Testis (tissue), 3 donors: ENCODE measurements around the gene MRPL2. TPM values are rescaled to one million over a fixed set of nuclear protein-coding genes. Genes with fewer than 3 reads are reported as not detected.

Experiments
- DNase-seq: peaks from one replicate; pipeline ENCODE4 v3.0.0-alpha.2; 2019
- H3K27ac ChIP-seq, 2 donors: fragments of 200-600 bp; sonication (generic); one replicate each; pipeline ENCODE4 v1.5.1; 2019
- H3K27me3 ChIP-seq: fragments of 200-600 bp; sonication (generic); one replicate; pipeline ENCODE4 v1.5.1; 2019
- H3K36me3 ChIP-seq: fragments of 200-600 bp; sonication (generic); one replicate; pipeline ENCODE4 v1.5.1; 2017; ENCODE audit warnings: low read depth; ENCODE audit errors: missing control alignments
- H3K4me1 ChIP-seq: fragments of 200-600 bp; sonication (generic); one replicate; pipeline ENCODE4 v1.5.1; 2019
- H3K4me3 ChIP-seq, 2 donors: fragments of 200-600 bp; sonication (generic); one replicate each; pipeline ENCODE4 v1.5.1; 2017 to 2019
- H3K9me3 ChIP-seq: fragments of 200-600 bp; sonication (generic); one replicate; pipeline ENCODE4 v1.5.1; 2017
- POLR2A ChIP-seq: fragments of 450-650 bp; IDR thresholded peaks from one replicate; pipeline ENCODE4 v1.6.1; 2017; ENCODE audit warnings: antibody characterized with exemption, mild to moderate bottlenecking, moderate library complexity
- WGBS, 2 donors: methylation state at CpG; one replicate each; pipeline ENCODE4 v1.1.5; 2018; 5-methylcytosine and 5-hydroxymethylcytosine counted together
- intact Hi-C: fragments of 100-400 bp; cut with DNase I; formaldehyde crosslinking; loops from one replicate; pipeline ENCODE4 v1.15.1; 2023; ENCODE audit warnings: low total_unique reads
- polyA plus RNA-seq: library from polyadenylated mRNA; stranded (reverse); fragments of 350-450 nt; fragmentation: Illumina TruSeq; extraction: RNeasy Lipid Tissue Mini Kit (QIAGEN cat#74804); gene quantifications from one replicate; pipeline ENCODE4 v1.2.3, GENCODE V29; 2014; ENCODE audit warnings: low read depth, low replicate concordance; ENCODE audit not compliant: insufficient read depth
- total RNA-seq, 2 donors: library from RNA; depleted of rRNA; stranded (reverse); fragments of >200 nt; gene quantifications; one replicate each; pipeline ENCODE4 v1.2.3, GENCODE V29; 2016
- TF ChIP-seq, protein P1 (sequence below), 3 experiments: fragments of 450-650 bp in 2 of 3; fragments of 200-600 bp in 1 of 3; sonication (generic) in 1 of 3; IDR thresholded peaks; one replicate each; pipeline ENCODE4 v1.5.1; 2016 to 2019; ENCODE audit warnings: antibody characterized with exemption in 3 of 3, mild to moderate bottlenecking in 2 of 3, moderate library complexity in 1 of 3

MRPL2 gene
- total and polyA plus RNA-seq, 3 donors from 2014 or later = 37.2 to 72.8 (median 54.8) TPM

DNA sequence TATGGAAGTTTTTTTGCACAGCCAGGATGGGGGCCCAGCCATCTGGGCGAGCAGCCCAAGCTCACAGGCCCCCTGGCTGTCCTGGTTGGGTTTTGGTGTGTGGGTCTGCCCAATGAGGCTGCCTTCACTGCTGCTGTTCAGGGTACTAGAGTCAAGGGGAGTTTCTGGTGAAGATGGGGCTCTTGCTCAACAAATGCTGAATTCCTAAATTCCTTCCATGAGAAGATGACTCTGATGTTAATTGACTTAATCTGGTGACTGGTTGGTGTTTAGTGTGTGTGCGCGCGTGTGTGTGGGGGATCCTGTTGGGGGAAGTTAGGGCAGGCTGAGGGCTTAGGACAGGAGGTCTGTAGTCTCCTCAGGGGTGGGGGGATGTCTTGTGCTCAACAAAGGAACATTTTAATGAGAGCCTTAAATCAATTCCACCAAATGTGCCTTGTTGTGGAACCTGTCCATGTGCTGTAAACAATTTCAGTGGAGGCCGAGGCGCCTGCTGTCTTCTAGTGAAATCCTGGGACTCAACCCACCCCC lies 18.8 kb upstream of the MRPL2 start:
- H3K27ac ChIP-seq = no peak overlapping the region
- intact Hi-C loops = loop anchor here (10.0 kb wide), 1 partner anchor 57 kb away; no protein-coding TSS in a partner anchor
- DNase-seq = no peak
- H3K4me1 ChIP-seq = peaks cover 16% of the 10 kb centered on the region
- no peak for TF ChIP-seq POLR2A
- TF ChIP-seq, protein P1, sequence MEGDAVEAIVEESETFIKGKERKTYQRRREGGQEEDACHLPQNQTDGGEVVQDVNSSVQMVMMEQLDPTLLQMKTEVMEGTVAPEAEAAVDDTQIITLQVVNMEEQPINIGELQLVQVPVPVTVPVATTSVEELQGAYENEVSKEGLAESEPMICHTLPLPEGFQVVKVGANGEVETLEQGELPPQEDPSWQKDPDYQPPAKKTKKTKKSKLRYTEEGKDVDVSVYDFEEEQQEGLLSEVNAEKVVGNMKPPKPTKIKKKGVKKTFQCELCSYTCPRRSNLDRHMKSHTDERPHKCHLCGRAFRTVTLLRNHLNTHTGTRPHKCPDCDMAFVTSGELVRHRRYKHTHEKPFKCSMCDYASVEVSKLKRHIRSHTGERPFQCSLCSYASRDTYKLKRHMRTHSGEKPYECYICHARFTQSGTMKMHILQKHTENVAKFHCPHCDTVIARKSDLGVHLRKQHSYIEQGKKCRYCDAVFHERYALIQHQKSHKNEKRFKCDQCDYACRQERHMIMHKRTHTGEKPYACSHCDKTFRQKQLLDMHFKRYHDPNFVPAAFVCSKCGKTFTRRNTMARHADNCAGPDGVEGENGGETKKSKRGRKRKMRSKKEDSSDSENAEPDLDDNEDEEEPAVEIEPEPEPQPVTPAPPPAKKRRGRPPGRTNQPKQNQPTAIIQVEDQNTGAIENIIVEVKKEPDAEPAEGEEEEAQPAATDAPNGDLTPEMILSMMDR (IDR thresholded peaks at IDR 0.05) = no peak
- H3K9me3 ChIP-seq = no peaks in the 10 kb centered on the region
- WGBS, 2 donors = 68 to 69% methylated on average over 6 of the region's 6 CpGs
- H3K36me3 ChIP-seq = no peaks in the 10 kb centered on the region
- no peak overlapping the region for H3K4me3 ChIP-seq
- no peaks in the 10 kb centered on the region for H3K27me3 ChIP-seq

- WGBS, 2 donors = 32 to 42% methylated on average over 6 to 8 of the region's 8 CpGs
- DNase-seq = no peak
- peak overlapping the region in 1 of 2 donors; percentile 10 for H3K27ac ChIP-seq
- H3K27me3 ChIP-seq = no peaks in the 10 kb centered on the region
- no peaks in the 10 kb centered on the region for H3K36me3 ChIP-seq
- peaks cover 16% of the 10 kb centered on the region for H3K4me1 ChIP-seq
- peak overlapping the region; percentile 58 to 82 for H3K4me3 ChIP-seq
- TF ChIP-seq, protein P1 (IDR thresholded peaks at IDR 0.05) = no peak
- no peak for TF ChIP-seq POLR2A
- intact Hi-C loops = loop anchor here (10.0 kb wide), 1 partner anchor 57 kb away; no protein-coding TSS in a partner anchor
- H3K9me3 ChIP-seq = no peaks in the 10 kb centered on the region
These were observed 18.1 kb upstream of the MRPL2 start for GRCh38 chr6:43077333-43077809.

- Histone ChIP-seq H3K27ac (peak overlapping the region; percentile 50 to 59), H3K9me3 (no peaks in the 10 kb centered on the region), H3K27me3 (no peaks in the 10 kb centered on the region), H3K4me3 (peak overlapping the region; percentile 58 to 82), H3K4me1 (peaks cover 16% of the 10 kb centered on the region), H3K36me3 (no peaks in the 10 kb centered on the region)
- 1 to 2% methylated on average over 21 to 71 of the region's 72 CpGs for WGBS, 2 donors
- intact Hi-C loops = loop anchor here (10.0 kb wide), 1 partner anchor 58 kb away; no protein-coding TSS in a partner anchor
- TF ChIP-seq, protein P1 (IDR thresholded peaks at IDR 0.05) = no peak
- no peak for TF ChIP-seq POLR2A
- no peak for DNase-seq
These were observed 17.5 kb upstream of the MRPL2 start for GRCh38 chr6:43076464-43077332.

DNA sequence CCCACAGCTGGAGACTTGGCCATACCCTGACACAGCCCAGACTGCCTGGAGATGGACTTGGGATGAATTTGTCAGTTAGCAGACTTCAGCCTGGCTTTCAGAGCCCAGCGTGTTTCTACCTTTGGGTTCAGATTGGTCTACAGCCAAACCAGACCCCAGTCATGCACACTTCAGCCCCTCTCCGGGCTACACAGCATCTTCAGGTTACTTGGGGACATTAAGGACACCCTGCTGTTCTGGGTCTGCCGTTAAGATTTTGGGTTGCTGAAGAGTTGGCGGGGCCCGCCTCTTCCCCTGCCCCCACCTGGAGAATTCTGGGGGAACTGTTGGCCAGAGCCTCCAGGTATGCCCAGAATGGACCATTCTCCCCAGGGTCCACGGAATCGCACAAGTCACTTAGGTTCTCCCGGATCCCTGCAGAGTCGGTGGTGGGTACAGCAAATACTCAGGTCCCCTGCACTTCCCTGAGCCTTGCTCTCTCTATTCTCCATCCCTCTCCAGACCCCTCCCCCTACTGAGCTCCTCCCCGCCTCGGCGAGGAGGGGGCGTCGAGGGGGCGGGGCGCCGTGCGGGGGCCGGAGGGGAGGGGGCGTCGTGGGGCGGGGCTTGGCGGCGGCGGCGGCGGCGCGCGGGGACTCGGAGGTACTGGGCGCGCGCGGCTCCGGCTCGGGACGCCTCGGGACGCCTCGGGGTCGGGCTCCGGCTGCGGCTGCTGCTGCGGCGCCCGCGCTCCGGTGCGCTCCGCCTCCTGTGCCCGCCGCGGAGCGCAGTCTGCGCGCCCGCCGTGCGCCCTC lies 16.6 kb upstream of the MRPL2 start, which contains the start of gene PTK7:
TSS of gene PTK7 (plus strand) at position 645 of the 794 bp plus-strand sequence. CDS start 175 bp downstream, outside the sequence.
- no peaks in the 10 kb centered on the region for H3K27me3 ChIP-seq
- H3K36me3 ChIP-seq = no peaks in the 10 kb centered on the region
- peak within 1 kb of the TSS; percentile 58 to 82 for H3K4me3 ChIP-seq
- intact Hi-C loops = loop anchor here (10.0 kb wide), 1 partner anchor 59 kb away; no protein-coding TSS in a partner anchor
- WGBS, 2 donors = 0 to 2% methylated on average over 3 to 11 of the region's 60 CpGs
- DNase-seq = peak; percentile 71
- peak within 1 kb of the TSS; percentile 50 to 59 for H3K27ac ChIP-seq
- H3K4me1 ChIP-seq = peaks cover 16% of the 10 kb centered on the region
- H3K9me3 ChIP-seq = no peaks in the 10 kb centered on the region
- TF ChIP-seq, protein P1 (IDR thresholded peaks at IDR 0.05) = no peak
- TF ChIP-seq POLR2A = no peak
